Fibroblast of gingiva (primary cell): ENCODE results near the gene HOXC10.

ENCODE experiments used
- DNase-seq: peaks from one replicate; pipeline ENCODE4 v3.0.0-alpha.2; 2011; ENCODE audit warnings: low read depth

HOXC10 gene

GRCh38 chr12:53965281-53966084, 19.5 kb upstream of the HOXC10 start:
- DNase-seq: no peak

GRCh38 chr12:53966085-53966384, 18.9 kb upstream of the HOXC10 start:
- DNase-seq: no peak

GRCh38 chr12:53966385-53967133, 18.4 kb upstream of the HOXC10 start:
- DNase-seq: no peak

- DNase-seq: no peak
These were observed 17.5 kb upstream of the HOXC10 start for GRCh38 chr12:53967421-53967925.

- DNase-seq: no peak
These were observed 16.5 kb upstream of the HOXC10 start for GRCh38 chr12:53968214-53969127.

- DNase-seq: no peak
These were observed 15.2 kb upstream of the HOXC10 start for GRCh38 chr12:53969588-53970259.

- no peak for DNase-seq
These were observed 14.5 kb upstream of the HOXC10 start for GRCh38 chr12:53970451-53970850.

GRCh38 chr12:53971129-53971528, 13.8 kb upstream of the HOXC10 start:
- DNase-seq: no peak

- no peak for DNase-seq
These were observed 13.3 kb upstream of the HOXC10 start for GRCh38 chr12:53971686-53972085.

- no peak for DNase-seq
These were observed 12.7 kb upstream of the HOXC10 start for GRCh38 chr12:53972152-53972702.

- DNase-seq: no peak
These were observed 12.2 kb upstream of the HOXC10 start, which contains the start of gene HOXC11 for GRCh38 chr12:53972722-53973235. Gene HOXC11 (plus strand): TSS chr12:53973126. CDS start chr12:53973242, 116 bp downstream.

GRCh38 chr12:53973236-53974042, 11.5 kb upstream of the HOXC10 start:
- DNase-seq: no peak

GRCh38 chr12:53974084-53975063, 10.6 kb upstream of the HOXC10 start, which contains the start of gene HOTAIR:
Gene HOTAIR (minus strand): TSS chr12:53974954.
- no peak for DNase-seq

- no peak for DNase-seq
These were observed 9.9 kb upstream of the HOXC10 start for GRCh38 chr12:53975064-53975471.

- no peak for DNase-seq
These were observed 9.3 kb upstream of the HOXC10 start for GRCh38 chr12:53975479-53976152.

GRCh38 chr12:53976172-53976822, 8.6 kb upstream of the HOXC10 start:
- DNase-seq: no peak

GRCh38 chr12:53976823-53977595, 7.9 kb upstream of the HOXC10 start:
- DNase-seq: no peak
